HepG2 (cell line): ENCODE results near the gene GPN1. TPM values are rescaled to one million over a fixed set of nuclear protein-coding genes. Genes with fewer than 3 reads are reported as not detected.
A peak's percentile ranks its signal among the peaks of the same experiment; 100 is the strongest.

ENCODE experiments used
- AHR ChIP-seq: IDR thresholded peaks from 2 replicates; pipeline ENCODE4 v1.6.1; 2018; ENCODE audit warnings: missing genetic modification reagents, missing compliant biosample characterization
- DPF2 ChIP-seq: sonication (generic); formaldehyde crosslinking; IDR thresholded peaks from 2 replicates; pipeline ENCODE4 v1.4.0; 2020; ENCODE audit warnings: mild to moderate bottlenecking, low read depth, missing genetic modification reagents, borderline replicate concordance
- GATAD2A ChIP-seq: IDR thresholded peaks from 2 replicates; pipeline ENCODE4 v1.6.1; 2016
- KDM5A ChIP-seq: fragments of 200-600 bp; sonication (generic); IDR thresholded peaks from 2 replicates; pipeline ENCODE4 v1.7.0; 2018; ENCODE audit warnings: antibody characterized with exemption, mild to moderate bottlenecking, low read length, borderline replicate concordance
- MED8 ChIP-seq: sonication (generic); formaldehyde crosslinking; IDR thresholded peaks from 2 replicates; pipeline ENCODE4 v1.8.1; 2023; ENCODE audit warnings: mild to moderate bottlenecking, missing genetic modification reagents; ENCODE audit not compliant: insufficient replicate concordance
- MEF2D ChIP-seq: sonication (generic); formaldehyde crosslinking; IDR thresholded peaks from 2 replicates; pipeline ENCODE4 v1.5.1; 2020; ENCODE audit warnings: mild to moderate bottlenecking, missing genetic modification reagents
- RARA ChIP-seq: IDR thresholded peaks from 2 replicates; pipeline ENCODE4 v1.6.1; 2016; ENCODE audit warnings: missing genetic modification reagents, missing compliant biosample characterization
- SP4 ChIP-seq: sonication (generic); formaldehyde crosslinking; IDR thresholded peaks from 2 replicates; pipeline ENCODE4 v1.8.1; 2023; ENCODE audit warnings: mild to moderate bottlenecking, missing genetic modification reagents
- SYNCRIP ChIP-seq: fragments of 200-400 bp; formaldehyde crosslinking; IDR thresholded peaks from 2 replicates; pipeline ENCODE4 v1.6.1; 2018; ENCODE audit warnings: mild to moderate bottlenecking, low read depth, low read length; ENCODE audit not compliant: insufficient read depth
- TCF7L2 ChIP-seq: IDR thresholded peaks from 2 replicates; pipeline ENCODE4 v1.6.1; 2011; ENCODE audit warnings: mild to moderate bottlenecking, low read depth, low read length, moderate library complexity
- ZFX ChIP-seq: sonication (generic); formaldehyde crosslinking; IDR thresholded peaks from 2 replicates; pipeline ENCODE4 v1.4.0; 2020; ENCODE audit warnings: mild to moderate bottlenecking, low read depth, missing genetic modification reagents, moderate library complexity
- ZKSCAN1 ChIP-seq: fragments of 150-350 bp; IDR thresholded peaks from 2 replicates; pipeline ENCODE4 v1.6.1; 2014; ENCODE audit warnings: low read length
- ZNF329 ChIP-seq: sonication (generic); formaldehyde crosslinking; IDR thresholded peaks from 2 replicates; pipeline ENCODE4 v1.9.0; 2021; ENCODE audit warnings: low read depth, mild to moderate bottlenecking, missing genetic modification reagents
- ZNF558 ChIP-seq: sonication (generic); formaldehyde crosslinking; IDR thresholded peaks from 2 replicates; pipeline ENCODE4 v1.9.0; 2022; ENCODE audit warnings: mild to moderate bottlenecking, missing genetic modification reagents, borderline replicate concordance
- ZNF777 ChIP-seq: sonication (generic); formaldehyde crosslinking; IDR thresholded peaks from 2 replicates; pipeline ENCODE4 v1.4.0; 2020; ENCODE audit warnings: missing genetic modification reagents
- polyA plus RNA-seq, 8 experiments: library from polyadenylated mRNA; depleted of rRNA in 3 of 8; stranded (reverse) in 7 of 8; unstranded in 1 of 8; fragments of >200 nt; fragmentation: Illumina TruSeq in 4 of 8; extraction: Trizol in 4 of 8; gene quantifications; 2 replicates each; pipeline versions ENCODE4 v1.2.1 to v1.2.3, GENCODE V29; 2011 to 2016; ENCODE audit warnings: low read depth in 4 of 8, missing spikeins in 1 of 8, mixed read lengths in 1 of 8; ENCODE audit not compliant: insufficient read depth in 1 of 8
- total RNA-seq, 5 experiments: library from RNA; depleted of rRNA; stranded (reverse); fragments of >200 nt; fragmentation: Illumina TruSeq; extraction: Trizol; gene quantifications; 2 replicates each; pipeline ENCODE4 v1.2.3, GENCODE V29; 2016; ENCODE audit warnings: low read depth in 1 of 5
- TF ChIP-seq, protein P1 (sequence below): sonication (generic); formaldehyde crosslinking; IDR thresholded peaks from 2 replicates; pipeline ENCODE4 v1.8.0; 2022; ENCODE audit warnings: mild to moderate bottlenecking, missing genetic modification reagents, borderline replicate concordance

GPN1 gene
- total and polyA plus RNA-seq, 2 of the 13 experiments (the other 11 are each of a cell fraction or from before 2014, with no cell fraction given) = 54.5 to 62.7 TPM

DNA sequence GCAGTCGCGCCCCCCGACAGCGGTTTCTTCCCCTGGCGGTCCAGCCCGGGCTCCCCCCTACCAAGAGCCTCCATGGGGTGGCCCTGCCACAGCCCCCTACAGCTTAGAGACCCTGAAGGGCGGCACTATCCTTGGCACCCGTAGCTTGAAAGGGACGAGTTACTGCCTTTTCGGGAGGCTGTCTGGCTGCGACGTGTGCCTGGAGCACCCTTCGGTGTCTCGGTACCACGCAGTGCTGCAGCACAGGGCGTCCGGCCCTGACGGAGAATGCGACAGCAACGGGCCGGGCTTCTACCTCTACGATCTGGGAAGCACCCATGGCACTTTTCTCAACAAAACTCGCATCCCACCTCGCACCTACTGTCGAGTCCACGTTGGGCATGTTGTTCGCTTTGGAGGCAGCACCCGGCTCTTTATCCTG lies 35.3 kb downstream of the GPN1 start (continued):
- no peak for TF ChIP-seq AHR (CRISPR knock-in tag)
- TF ChIP-seq ZNF329 (CRISPR knock-in tag) = no peak
- TF ChIP-seq ZKSCAN1 = no peak
- TF ChIP-seq ZFX (CRISPR knock-in tag) = no peak; the same call in 1 of the 2 replicates
- TF ChIP-seq ZNF558 = peak; percentile 69; the same call in 1 of the 2 replicates
- peak; percentile 86 for TF ChIP-seq KDM5A
- no peak for TF ChIP-seq MEF2D (CRISPR knock-in tag)
- TF ChIP-seq RARA = no peak
- TF ChIP-seq DPF2 (CRISPR knock-in tag) = no peak
- no peak for TF ChIP-seq GATAD2A
- no peak for TF ChIP-seq MED8 (CRISPR knock-in tag)
- no peak for TF ChIP-seq SYNCRIP
- TF ChIP-seq, protein P1, sequence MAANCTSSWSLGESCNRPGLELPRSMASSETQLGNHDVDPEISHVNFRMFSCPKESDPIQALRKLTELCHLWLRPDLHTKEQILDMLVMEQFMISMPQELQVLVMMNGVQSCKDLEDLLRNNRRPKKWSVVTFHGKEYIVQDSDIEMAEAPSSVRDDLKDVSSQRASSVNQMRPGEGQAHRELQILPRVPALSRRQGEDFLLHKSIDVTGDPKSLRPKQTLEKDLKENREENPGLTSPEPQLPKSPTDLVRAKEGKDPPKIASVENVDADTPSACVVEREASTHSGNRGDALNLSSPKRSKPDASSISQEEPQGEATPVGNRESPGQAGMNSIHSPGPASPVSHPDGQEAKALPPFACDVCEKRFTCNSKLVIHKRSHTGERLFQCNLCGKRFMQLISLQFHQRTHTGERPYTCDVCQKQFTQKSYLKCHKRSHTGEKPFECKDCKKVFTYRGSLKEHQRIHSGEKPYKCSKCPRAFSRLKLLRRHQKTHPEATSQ (CRISPR knock-in tag) = no peak
- no peak for TF ChIP-seq TCF7L2
- TF ChIP-seq ZNF777 (CRISPR knock-in tag) = peak; percentile 67; the same call in 1 of the 2 replicates
- TF ChIP-seq SP4 = no peak
- TF ChIP-seq, all 625 proteins: peak for 20
